HepG2 (cell line): ENCODE data around the gene GFAP. TPM values are rescaled to one million over a fixed set of nuclear protein-coding genes. Genes with fewer than 3 reads are reported as not detected.
A peak's percentile ranks its signal among the peaks of the same experiment; 100 is the strongest.

Source experiments
- AGO2 ChIP-seq: fragments of 200-400 bp; formaldehyde crosslinking; optimal IDR thresholded peaks from 2 replicates; pipeline ENCODE3; 2017; ENCODE audit warnings: mild to moderate bottlenecking, low read depth, low read length, moderate library complexity
- CBX1 ChIP-seq: IDR thresholded peaks from one replicate; pipeline ENCODE4 v1.6.1; 2016; ENCODE audit warnings: antibody characterized with exemption, low read depth
- HDAC1 ChIP-seq: sonication (generic); formaldehyde crosslinking; IDR thresholded peaks from 2 replicates; pipeline ENCODE4 v1.5.1; 2020; ENCODE audit warnings: mild to moderate bottlenecking, missing genetic modification reagents
- HNRNPH1 ChIP-seq: fragments of 200-400 bp; formaldehyde crosslinking; optimal IDR thresholded peaks from 2 replicates; pipeline ENCODE3; 2017; ENCODE audit warnings: mild to moderate bottlenecking, low read depth, low read length
- MEIS1 ChIP-seq: sonication (generic); formaldehyde crosslinking; IDR thresholded peaks from 2 replicates; pipeline ENCODE4 v1.9.0; 2021; ENCODE audit warnings: mild to moderate bottlenecking, missing genetic modification reagents, moderate library complexity, borderline replicate concordance
- MEIS2 ChIP-seq: sonication (generic); formaldehyde crosslinking; IDR thresholded peaks from 2 replicates; pipeline ENCODE4 v1.9.0; 2021; ENCODE audit warnings: mild to moderate bottlenecking, missing genetic modification reagents
- MIER3 ChIP-seq: IDR thresholded peaks from 2 replicates; pipeline ENCODE4 v1.6.1; 2016; ENCODE audit warnings: missing compliant biosample characterization, borderline replicate concordance
- MTF2 ChIP-seq: sonication (generic); formaldehyde crosslinking; IDR thresholded peaks from 2 replicates; pipeline ENCODE4 v1.5.0; 2020; ENCODE audit warnings: missing genetic modification reagents, borderline replicate concordance
- NFRKB ChIP-seq: fragments of 450-650 bp; IDR thresholded peaks from 2 replicates; pipeline ENCODE4 v1.6.1; 2017
- PHF20 ChIP-seq: sonication (generic); formaldehyde crosslinking; IDR thresholded peaks from 2 replicates; pipeline ENCODE4 v1.5.0; 2020; ENCODE audit warnings: mild to moderate bottlenecking, missing genetic modification reagents
- SALL2 ChIP-seq: sonication (generic); formaldehyde crosslinking; IDR thresholded peaks from 2 replicates; pipeline ENCODE4 v1.8.1; 2023; ENCODE audit warnings: mild to moderate bottlenecking, missing genetic modification reagents, inconsistent platforms
- SNAPC2 ChIP-seq: sonication (generic); formaldehyde crosslinking; IDR thresholded peaks from 2 replicates; pipeline ENCODE4 v1.8.1; 2022; ENCODE audit warnings: mild to moderate bottlenecking, missing genetic modification reagents
- ZNF264 ChIP-seq: sonication (generic); formaldehyde crosslinking; IDR thresholded peaks from 2 replicates; pipeline ENCODE4 v1.4.0; 2020; ENCODE audit warnings: missing genetic modification reagents
- ZNF337 ChIP-seq: sonication (generic); formaldehyde crosslinking; IDR thresholded peaks from 2 replicates; pipeline ENCODE4 v1.5.1; 2020; ENCODE audit warnings: missing genetic modification reagents, low read depth, mild to moderate bottlenecking, borderline replicate concordance
- ZNF382 ChIP-seq: sonication (generic); formaldehyde crosslinking; IDR thresholded peaks from 2 replicates; pipeline ENCODE4 v1.5.0; 2020; ENCODE audit warnings: missing genetic modification reagents, mild to moderate bottlenecking, borderline replicate concordance
- ZNF674 ChIP-seq: sonication (generic); formaldehyde crosslinking; IDR thresholded peaks from 2 replicates; pipeline ENCODE4 v1.5.0; 2020; ENCODE audit warnings: low read depth, mild to moderate bottlenecking, missing genetic modification reagents
- ZNF891 ChIP-seq: sonication (generic); formaldehyde crosslinking; IDR thresholded peaks from 2 replicates; pipeline ENCODE4 v1.5.0; 2020; ENCODE audit warnings: mild to moderate bottlenecking, missing genetic modification reagents
- polyA plus RNA-seq, 8 experiments: library from polyadenylated mRNA; depleted of rRNA in 3 of 8; stranded (reverse) in 7 of 8; unstranded in 1 of 8; fragments of >200 nt; fragmentation: Illumina TruSeq in 4 of 8; extraction: Trizol in 4 of 8; gene quantifications; 2 replicates each; pipeline versions ENCODE4 v1.2.1 to v1.2.3, GENCODE V29; 2011 to 2016; ENCODE audit warnings: low read depth in 4 of 8, missing spikeins in 1 of 8, mixed read lengths in 1 of 8; ENCODE audit not compliant: insufficient read depth in 1 of 8
- total RNA-seq, 5 experiments: library from RNA; depleted of rRNA; stranded (reverse); fragments of >200 nt; fragmentation: Illumina TruSeq; extraction: Trizol; gene quantifications; 2 replicates each; pipeline ENCODE4 v1.2.3, GENCODE V29; 2016; ENCODE audit warnings: low read depth in 1 of 5
- TF ChIP-seq, protein P1 (sequence below): sonication (generic); formaldehyde crosslinking; IDR thresholded peaks from 2 replicates; pipeline ENCODE4 v1.9.0; 2021; ENCODE audit warnings: missing genetic modification reagents, mild to moderate bottlenecking, borderline replicate concordance
- TF ChIP-seq, protein P2 (sequence below): sonication (generic); formaldehyde crosslinking; conservative IDR thresholded peaks from 2 replicates; pipeline ENCODE4 v1.4.0; 2020; ENCODE audit warnings: missing genetic modification reagents
- TF ChIP-seq, protein P3 (sequence below): sonication (generic); formaldehyde crosslinking; IDR thresholded peaks from 2 replicates; pipeline ENCODE4 v1.4.0; 2020; ENCODE audit warnings: missing genetic modification reagents, borderline replicate concordance
- TF ChIP-seq, protein P4 (sequence below): sonication (generic); formaldehyde crosslinking; IDR thresholded peaks from 2 replicates; pipeline ENCODE4 v1.5.0; 2020; ENCODE audit warnings: mild to moderate bottlenecking, low read depth, missing genetic modification reagents, borderline replicate concordance

The GFAP gene
- total and polyA plus RNA-seq, 2 of the 13 experiments (the other 11 are each of a cell fraction or from before 2014, with no cell fraction given): 0.11 to 0.29 TPM

DNA sequence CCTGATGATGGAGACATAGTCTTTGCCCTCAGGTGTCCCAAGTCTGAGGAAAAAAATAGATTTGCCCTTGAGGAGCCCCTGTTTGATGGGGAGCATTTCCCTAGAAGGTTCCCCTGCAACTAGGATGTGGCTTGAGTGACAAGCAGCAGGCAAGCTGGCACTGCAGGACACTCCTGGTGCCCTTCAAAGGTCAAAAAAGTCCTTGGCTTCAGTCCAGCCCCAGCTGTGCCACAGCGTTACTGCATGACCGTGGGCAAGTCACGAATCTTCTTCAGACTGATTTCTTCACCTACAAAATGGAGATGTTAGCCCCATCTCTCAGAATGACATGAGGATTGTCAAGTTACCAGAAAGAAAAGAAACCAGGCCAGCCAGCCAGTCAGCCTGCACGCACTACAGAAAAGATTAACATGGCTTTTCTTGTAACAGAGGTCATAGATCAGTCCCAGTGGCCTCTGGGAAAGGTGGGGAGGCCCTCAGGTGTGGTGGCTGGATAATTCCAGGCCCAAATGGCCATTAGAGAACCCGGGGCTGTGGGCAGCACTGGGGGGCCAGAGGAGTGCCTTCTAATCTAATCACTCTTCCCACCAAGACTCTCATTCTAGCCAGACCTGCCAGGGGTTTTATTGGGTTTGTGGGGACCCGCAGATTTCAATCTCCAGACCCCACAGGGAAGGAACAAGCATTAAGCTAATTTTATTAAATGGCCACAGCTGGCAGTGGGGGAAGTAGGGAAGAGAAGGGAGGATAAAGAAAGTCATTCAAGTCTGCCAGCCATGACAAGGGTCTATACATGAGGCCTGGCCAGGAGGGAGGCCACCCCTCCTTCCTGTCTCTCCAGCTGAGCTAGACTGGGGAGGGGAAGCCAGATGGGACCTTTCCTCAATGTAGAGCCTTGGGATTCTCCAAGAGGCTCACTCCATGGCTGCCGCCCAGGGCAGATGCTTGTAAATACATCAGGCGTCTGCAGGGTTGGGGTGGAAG lies 42.0 kb upstream of the GFAP start (continued):
- TF ChIP-seq, protein P1, sequence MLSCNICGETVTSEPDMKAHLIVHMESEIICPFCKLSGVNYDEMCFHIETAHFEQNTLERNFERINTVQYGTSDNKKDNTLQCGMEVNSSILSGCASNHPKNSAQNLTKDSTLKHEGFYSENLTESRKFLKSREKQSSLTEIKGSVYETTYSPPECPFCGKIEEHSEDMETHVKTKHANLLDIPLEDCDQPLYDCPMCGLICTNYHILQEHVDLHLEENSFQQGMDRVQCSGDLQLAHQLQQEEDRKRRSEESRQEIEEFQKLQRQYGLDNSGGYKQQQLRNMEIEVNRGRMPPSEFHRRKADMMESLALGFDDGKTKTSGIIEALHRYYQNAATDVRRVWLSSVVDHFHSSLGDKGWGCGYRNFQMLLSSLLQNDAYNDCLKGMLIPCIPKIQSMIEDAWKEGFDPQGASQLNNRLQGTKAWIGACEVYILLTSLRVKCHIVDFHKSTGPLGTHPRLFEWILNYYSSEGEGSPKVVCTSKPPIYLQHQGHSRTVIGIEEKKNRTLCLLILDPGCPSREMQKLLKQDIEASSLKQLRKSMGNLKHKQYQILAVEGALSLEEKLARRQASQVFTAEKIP (CRISPR knock-in tag): no peak
- TF ChIP-seq NFRKB (no peak), MIER3 (CRISPR knock-in tag) (no peak), ZNF264 (CRISPR knock-in tag) (no peak), MEIS1 (CRISPR knock-in tag) (no peak), ZNF674 (CRISPR knock-in tag) (no peak), ZNF891 (CRISPR knock-in tag) (no peak), SNAPC2 (CRISPR knock-in tag) (no peak), ZNF382 (no peak), MTF2 (CRISPR knock-in tag) (no peak), CBX1 (no peak), SALL2 (CRISPR knock-in tag) (no peak), AGO2 (no peak), PHF20 (peak; percentile 45; the same call in 1 of the 2 replicates), HNRNPH1 (no peak), HDAC1 (CRISPR knock-in tag) (no peak), ZNF337 (CRISPR knock-in tag) (no peak), MEIS2 (CRISPR knock-in tag) (no peak)
- TF ChIP-seq, protein P2, sequence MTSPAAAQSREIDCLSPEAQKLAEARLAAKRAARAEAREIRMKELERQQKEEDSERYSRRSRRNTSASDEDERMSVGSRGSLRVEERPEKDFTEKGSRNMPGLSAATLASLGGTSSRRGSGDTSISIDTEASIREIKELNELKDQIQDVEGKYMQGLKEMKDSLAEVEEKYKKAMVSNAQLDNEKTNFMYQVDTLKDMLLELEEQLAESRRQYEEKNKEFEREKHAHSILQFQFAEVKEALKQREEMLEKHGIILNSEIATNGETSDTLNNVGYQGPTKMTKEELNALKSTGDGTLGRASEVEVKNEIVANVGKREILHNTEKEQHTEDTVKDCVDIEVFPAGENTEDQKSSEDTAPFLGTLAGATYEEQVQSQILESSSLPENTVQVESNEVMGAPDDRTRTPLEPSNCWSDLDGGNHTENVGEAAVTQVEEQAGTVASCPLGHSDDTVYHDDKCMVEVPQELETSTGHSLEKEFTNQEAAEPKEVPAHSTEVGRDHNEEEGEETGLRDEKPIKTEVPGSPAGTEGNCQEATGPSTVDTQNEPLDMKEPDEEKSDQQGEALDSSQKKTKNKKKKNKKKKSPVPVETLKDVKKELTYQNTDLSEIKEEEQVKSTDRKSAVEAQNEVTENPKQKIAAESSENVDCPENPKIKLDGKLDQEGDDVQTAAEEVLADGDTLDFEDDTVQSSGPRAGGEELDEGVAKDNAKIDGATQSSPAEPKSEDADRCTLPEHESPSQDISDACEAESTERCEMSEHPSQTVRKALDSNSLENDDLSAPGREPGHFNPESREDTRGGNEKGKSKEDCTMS (CRISPR knock-in tag): no peak
- TF ChIP-seq, protein P3, sequence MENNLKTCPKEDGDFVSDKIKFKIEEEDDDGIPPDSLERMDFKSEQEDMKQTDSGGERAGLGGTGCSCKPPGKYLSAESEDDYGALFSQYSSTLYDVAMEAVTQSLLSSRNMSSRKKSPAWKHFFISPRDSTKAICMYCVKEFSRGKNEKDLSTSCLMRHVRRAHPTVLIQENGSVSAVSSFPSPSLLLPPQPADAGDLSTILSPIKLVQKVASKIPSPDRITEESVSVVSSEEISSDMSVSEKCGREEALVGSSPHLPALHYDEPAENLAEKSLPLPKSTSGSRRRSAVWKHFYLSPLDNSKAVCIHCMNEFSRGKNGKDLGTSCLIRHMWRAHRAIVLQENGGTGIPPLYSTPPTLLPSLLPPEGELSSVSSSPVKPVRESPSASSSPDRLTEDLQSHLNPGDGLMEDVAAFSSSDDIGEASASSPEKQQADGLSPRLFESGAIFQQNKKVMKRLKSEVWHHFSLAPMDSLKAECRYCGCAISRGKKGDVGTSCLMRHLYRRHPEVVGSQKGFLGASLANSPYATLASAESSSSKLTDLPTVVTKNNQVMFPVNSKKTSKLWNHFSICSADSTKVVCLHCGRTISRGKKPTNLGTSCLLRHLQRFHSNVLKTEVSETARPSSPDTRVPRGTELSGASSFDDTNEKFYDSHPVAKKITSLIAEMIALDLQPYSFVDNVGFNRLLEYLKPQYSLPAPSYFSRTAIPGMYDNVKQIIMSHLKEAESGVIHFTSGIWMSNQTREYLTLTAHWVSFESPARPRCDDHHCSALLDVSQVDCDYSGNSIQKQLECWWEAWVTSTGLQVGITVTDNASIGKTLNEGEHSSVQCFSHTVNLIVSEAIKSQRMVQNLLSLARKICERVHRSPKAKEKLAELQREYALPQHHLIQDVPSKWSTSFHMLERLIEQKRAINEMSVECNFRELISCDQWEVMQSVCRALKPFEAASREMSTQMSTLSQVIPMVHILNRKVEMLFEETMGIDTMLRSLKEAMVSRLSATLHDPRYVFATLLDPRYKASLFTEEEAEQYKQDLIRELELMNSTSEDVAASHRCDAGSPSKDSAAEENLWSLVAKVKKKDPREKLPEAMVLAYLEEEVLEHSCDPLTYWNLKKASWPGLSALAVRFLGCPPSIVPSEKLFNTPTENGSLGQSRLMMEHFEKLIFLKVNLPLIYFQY: 0 out of 2 replicates have a peak, but pooled peaks have one; percentile 11
- TF ChIP-seq, protein P4, sequence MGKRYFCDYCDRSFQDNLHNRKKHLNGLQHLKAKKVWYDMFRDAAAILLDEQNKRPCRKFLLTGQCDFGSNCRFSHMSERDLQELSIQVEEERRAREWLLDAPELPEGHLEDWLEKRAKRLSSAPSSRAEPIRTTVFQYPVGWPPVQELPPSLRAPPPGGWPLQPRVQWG: no peak
